Measurements from ENCODE around the gene AGAP1.

DNA sequence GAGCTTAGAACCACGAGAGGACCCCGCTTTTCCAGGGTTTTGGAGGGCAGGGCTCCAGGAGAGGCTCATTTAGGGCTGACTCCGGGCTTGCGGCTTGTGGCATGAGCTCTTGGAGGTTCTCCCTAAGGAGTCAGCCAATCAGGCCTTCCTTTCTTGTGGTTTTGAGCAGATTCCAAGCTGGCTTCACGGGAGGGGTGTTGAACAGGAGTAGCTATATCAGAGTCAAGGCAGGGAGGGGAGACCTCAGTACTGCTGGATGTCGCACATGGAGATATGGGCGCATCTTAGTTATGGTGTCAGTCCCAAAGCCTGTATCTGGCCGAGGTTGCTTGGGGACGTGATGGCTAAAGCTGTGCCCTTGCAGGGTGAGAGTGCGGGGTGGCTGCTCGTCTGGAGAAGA lies 98.6 kb downstream of the AGAP1 start:
- TF ChIP-seq, protein P1, sequence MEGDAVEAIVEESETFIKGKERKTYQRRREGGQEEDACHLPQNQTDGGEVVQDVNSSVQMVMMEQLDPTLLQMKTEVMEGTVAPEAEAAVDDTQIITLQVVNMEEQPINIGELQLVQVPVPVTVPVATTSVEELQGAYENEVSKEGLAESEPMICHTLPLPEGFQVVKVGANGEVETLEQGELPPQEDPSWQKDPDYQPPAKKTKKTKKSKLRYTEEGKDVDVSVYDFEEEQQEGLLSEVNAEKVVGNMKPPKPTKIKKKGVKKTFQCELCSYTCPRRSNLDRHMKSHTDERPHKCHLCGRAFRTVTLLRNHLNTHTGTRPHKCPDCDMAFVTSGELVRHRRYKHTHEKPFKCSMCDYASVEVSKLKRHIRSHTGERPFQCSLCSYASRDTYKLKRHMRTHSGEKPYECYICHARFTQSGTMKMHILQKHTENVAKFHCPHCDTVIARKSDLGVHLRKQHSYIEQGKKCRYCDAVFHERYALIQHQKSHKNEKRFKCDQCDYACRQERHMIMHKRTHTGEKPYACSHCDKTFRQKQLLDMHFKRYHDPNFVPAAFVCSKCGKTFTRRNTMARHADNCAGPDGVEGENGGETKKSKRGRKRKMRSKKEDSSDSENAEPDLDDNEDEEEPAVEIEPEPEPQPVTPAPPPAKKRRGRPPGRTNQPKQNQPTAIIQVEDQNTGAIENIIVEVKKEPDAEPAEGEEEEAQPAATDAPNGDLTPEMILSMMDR (IDR thresholded peaks at IDR 0.05 in 8 of 11, conservative IDR thresholded peaks at IDR 0.05 in 3 of 11), result no peak
- TF ChIP-seq POLR2A (IDR thresholded peaks at IDR 0.05) (no peak), POLR2AphosphoS5 (IDR thresholded peaks at IDR 0.05) (no peak)

Data from spleen (tissue), 7 donors.